Measurements from ENCODE around the gene GPR37. TPM values are rescaled to one million over a fixed set of nuclear protein-coding genes. Genes with fewer than 3 reads are reported as not detected.
A peak's percentile ranks its signal among the peaks of the same experiment; 100 is the strongest.

Gene GPR37
- total RNA-seq, 1 donor from 2014 or later, result not detected

- intact Hi-C loops (cut with micrococcal nuclease), result no loop called here
- Mint-ChIP-seq H3K27me3 (peaks cover 35% of the 10 kb centered on the region), H3K4me1 (peaks cover 22% of the 10 kb centered on the region), H3K9me3 (no peaks in the 10 kb centered on the region), H3K27ac (no peak overlapping the region), H3K36me3 (ENCODE audit: low read depth) (no peaks in the 10 kb centered on the region), H3K4me3 (peak overlapping the region; percentile 81)
- ATAC-seq (ENCODE audit: low read depth), result peak; percentile 28
- TF ChIP-seq, protein P1, sequence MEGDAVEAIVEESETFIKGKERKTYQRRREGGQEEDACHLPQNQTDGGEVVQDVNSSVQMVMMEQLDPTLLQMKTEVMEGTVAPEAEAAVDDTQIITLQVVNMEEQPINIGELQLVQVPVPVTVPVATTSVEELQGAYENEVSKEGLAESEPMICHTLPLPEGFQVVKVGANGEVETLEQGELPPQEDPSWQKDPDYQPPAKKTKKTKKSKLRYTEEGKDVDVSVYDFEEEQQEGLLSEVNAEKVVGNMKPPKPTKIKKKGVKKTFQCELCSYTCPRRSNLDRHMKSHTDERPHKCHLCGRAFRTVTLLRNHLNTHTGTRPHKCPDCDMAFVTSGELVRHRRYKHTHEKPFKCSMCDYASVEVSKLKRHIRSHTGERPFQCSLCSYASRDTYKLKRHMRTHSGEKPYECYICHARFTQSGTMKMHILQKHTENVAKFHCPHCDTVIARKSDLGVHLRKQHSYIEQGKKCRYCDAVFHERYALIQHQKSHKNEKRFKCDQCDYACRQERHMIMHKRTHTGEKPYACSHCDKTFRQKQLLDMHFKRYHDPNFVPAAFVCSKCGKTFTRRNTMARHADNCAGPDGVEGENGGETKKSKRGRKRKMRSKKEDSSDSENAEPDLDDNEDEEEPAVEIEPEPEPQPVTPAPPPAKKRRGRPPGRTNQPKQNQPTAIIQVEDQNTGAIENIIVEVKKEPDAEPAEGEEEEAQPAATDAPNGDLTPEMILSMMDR (IDR thresholded peaks at IDR 0.05), result no peak
- DNase-seq, result no peak
- ChIA-PET POLR2A (no interaction called here), CTCF (no interaction called here)
Observed at GRCh38 chr7:124764847-124765400, 668 bp downstream of the GPR37 start.

GRCh38 chr7:124764051-124764846 lies 1.3 kb downstream of the GPR37 start:
- Mint-ChIP-seq H3K9me3 (no peaks in the 10 kb centered on the region), H3K27ac (no peak overlapping the region), H3K4me3 (peak overlapping the region; percentile 81), H3K27me3 (peaks cover 35% of the 10 kb centered on the region), H3K4me1 (peaks cover 22% of the 10 kb centered on the region), H3K36me3 (ENCODE audit: low read depth) (no peaks in the 10 kb centered on the region)
- intact Hi-C loops (cut with micrococcal nuclease), result no loop called here
- no peak for ATAC-seq (ENCODE audit: low read depth)
- TF ChIP-seq, protein P1 (IDR thresholded peaks at IDR 0.05), result no peak
- ChIA-PET CTCF (no interaction called here), POLR2A (no interaction called here)
- no peak for DNase-seq

GRCh38 chr7:124762611-124763143 lies 2.9 kb downstream of the GPR37 start:
- POLR2A ChIA-PET, result no interaction called here
- no peak overlapping the region for H3K4me3 Mint-ChIP-seq

DNA sequence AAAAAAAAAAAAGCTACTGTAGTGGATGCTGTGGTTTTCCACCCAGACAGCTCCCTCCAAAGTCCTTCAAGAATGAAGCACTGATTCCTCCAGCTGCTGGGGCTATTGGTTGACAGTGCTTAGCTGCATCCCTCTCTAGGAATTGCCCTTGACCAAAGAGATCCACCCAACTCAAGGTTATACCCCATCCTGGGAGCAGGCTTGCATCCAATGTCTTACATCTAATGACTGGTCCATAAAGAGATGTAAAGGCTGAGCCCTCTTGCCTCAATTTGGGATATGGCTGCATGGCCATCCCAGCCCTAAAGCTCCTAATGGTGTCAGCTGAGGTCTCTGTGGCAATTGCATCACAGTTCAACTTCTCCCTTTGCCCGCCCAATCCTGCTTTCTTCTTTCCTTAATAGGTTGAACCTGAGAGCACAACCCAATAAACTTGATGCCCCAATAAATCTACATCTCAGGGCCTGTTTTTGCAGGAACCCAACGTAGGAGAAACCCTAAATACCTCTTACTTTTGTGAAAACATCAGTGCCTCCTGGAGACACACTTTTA lies 4.4 kb downstream of the GPR37 start:
- Mint-ChIP-seq H3K27ac (no peak overlapping the region), H3K4me3 (no peak overlapping the region), H3K27me3 (peaks cover 28% of the 10 kb centered on the region), H3K9me3 (no peaks in the 10 kb centered on the region), H3K36me3 (ENCODE audit: low read depth) (no peaks in the 10 kb centered on the region), H3K4me1 (peaks cover 22% of the 10 kb centered on the region)
- intact Hi-C loops (cut with micrococcal nuclease), result no loop called here
- ChIA-PET POLR2A (interaction anchor here (0.7 kb wide), 1 partner anchor 155 kb away, joined by 7 read pairs; no protein-coding TSS in a partner anchor), CTCF (no interaction called here)
- DNase-seq (no peak), ATAC-seq (ENCODE audit: low read depth) (no peak)
- TF ChIP-seq, protein P1 (IDR thresholded peaks at IDR 0.05), result no peak

More at GRCh38 chr7:124762611-124763143, 2.9 kb downstream of the GPR37 start:
- no peak for ATAC-seq (ENCODE audit: low read depth)
- no peak overlapping the region for H3K27ac Mint-ChIP-seq
- H3K4me1 Mint-ChIP-seq, result peaks cover 22% of the 10 kb centered on the region
- peaks cover 35% of the 10 kb centered on the region for H3K27me3 Mint-ChIP-seq
- H3K9me3 Mint-ChIP-seq, result no peaks in the 10 kb centered on the region
- CTCF ChIA-PET, result no interaction called here
- no peak for DNase-seq
- TF ChIP-seq, protein P1 (IDR thresholded peaks at IDR 0.05), result no peak
- no peaks in the 10 kb centered on the region for H3K36me3 Mint-ChIP-seq (ENCODE audit: low read depth)
- intact Hi-C loops (cut with micrococcal nuclease), result no loop called here

DNA sequence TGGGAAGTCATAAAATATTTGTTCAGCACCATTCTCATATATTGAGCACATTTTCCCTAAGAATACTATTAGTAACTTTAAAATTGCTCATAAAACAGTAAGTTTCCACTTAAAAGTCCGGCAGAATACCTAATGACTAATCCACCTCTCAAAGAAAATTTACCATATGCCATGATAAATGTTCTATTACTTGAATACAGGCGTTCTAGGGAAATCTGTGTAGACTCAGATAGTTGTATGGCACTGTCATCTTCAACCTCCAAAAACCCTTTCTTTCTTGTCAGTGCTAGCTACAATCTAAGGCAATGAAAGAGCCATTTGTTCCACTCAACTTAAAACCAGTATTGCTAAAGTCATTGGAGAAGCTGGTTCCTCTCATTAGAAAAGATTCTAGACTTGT lies 7.3 kb downstream of the GPR37 start:
- no peak overlapping the region for H3K27ac Mint-ChIP-seq
- POLR2A ChIA-PET, result no interaction called here
- TF ChIP-seq, protein P1 (IDR thresholded peaks at IDR 0.05), result no peak
- no peaks in the 10 kb centered on the region for H3K36me3 Mint-ChIP-seq (ENCODE audit: low read depth)
- H3K9me3 Mint-ChIP-seq, result no peaks in the 10 kb centered on the region
- H3K4me3 Mint-ChIP-seq, result no peak overlapping the region
- intact Hi-C loops (cut with micrococcal nuclease), result no loop called here
- H3K4me1 Mint-ChIP-seq, result peaks cover under 1% of the 10 kb centered on the region
- H3K27me3 Mint-ChIP-seq, result peaks cover 11% of the 10 kb centered on the region
- CTCF ChIA-PET, result no interaction called here
- DNase-seq (no peak), ATAC-seq (ENCODE audit: low read depth) (no peak)

Data from activated B cell treated with CpG ODN at 0.5 μM for 24 hours (primary cell).